Parathyroid adenoma (tissue), 2 donors: Measurements from ENCODE around the gene LIMK2.
A peak's percentile ranks its signal among the peaks of the same experiment; 100 is the strongest.

ENCODE experiments used
- H2AFZ ChIP-seq: fragments of 300-600 bp; sonication (generic); one replicate; pipeline ENCODE4 v1.7.0; 2017; ENCODE audit warnings: antibody characterized with exemption, mild to moderate bottlenecking
- H3K27ac ChIP-seq: fragments of 300-600 bp; sonication (generic); one replicate; pipeline ENCODE4 v1.7.0; 2017
- H3K27me3 ChIP-seq: fragments of 300-600 bp; sonication (generic); one replicate; pipeline ENCODE4 v1.7.0; 2017; ENCODE audit warnings: low read length; ENCODE audit not compliant: control insufficient read depth, insufficient read depth
- H3K36me3 ChIP-seq: fragments of 300-600 bp; sonication (generic); one replicate; pipeline ENCODE4 v1.7.0; 2017; ENCODE audit warnings: low read length; ENCODE audit not compliant: control insufficient read depth, insufficient read depth
- H3K4me1 ChIP-seq: fragments of 300-600 bp; sonication (generic); one replicate; pipeline ENCODE4 v1.7.0; 2017; ENCODE audit warnings: control low read depth
- H3K4me2 ChIP-seq: fragments of 300-600 bp; sonication (generic); one replicate; pipeline ENCODE4 v1.7.0; 2017; ENCODE audit warnings: low read length
- H3K4me3 ChIP-seq: fragments of 300-600 bp; sonication (generic); one replicate; pipeline ENCODE4 v1.7.0; 2017; ENCODE audit warnings: low read depth, low read length
- H3K79me2 ChIP-seq: fragments of 300-600 bp; sonication (generic); one replicate; pipeline ENCODE4 v1.7.0; 2017; ENCODE audit warnings: control low read depth
- H3K9ac ChIP-seq: fragments of 300-600 bp; sonication (generic); one replicate; pipeline ENCODE4 v1.7.0; 2017; ENCODE audit warnings: mild to moderate bottlenecking
- H3K9me3 ChIP-seq: fragments of 300-600 bp; sonication (generic); one replicate; pipeline ENCODE4 v1.7.0; 2017; ENCODE audit warnings: low read length; ENCODE audit not compliant: control insufficient read depth
- TF ChIP-seq, protein P1 (sequence below): fragments of 300-600 bp; sonication (generic); IDR thresholded peaks from one replicate; pipeline ENCODE4 v1.7.0; 2017; ENCODE audit warnings: antibody characterized with exemption, mild to moderate bottlenecking
- donor health status: primary hyperparathyroidism.

The LIMK2 gene

DNA sequence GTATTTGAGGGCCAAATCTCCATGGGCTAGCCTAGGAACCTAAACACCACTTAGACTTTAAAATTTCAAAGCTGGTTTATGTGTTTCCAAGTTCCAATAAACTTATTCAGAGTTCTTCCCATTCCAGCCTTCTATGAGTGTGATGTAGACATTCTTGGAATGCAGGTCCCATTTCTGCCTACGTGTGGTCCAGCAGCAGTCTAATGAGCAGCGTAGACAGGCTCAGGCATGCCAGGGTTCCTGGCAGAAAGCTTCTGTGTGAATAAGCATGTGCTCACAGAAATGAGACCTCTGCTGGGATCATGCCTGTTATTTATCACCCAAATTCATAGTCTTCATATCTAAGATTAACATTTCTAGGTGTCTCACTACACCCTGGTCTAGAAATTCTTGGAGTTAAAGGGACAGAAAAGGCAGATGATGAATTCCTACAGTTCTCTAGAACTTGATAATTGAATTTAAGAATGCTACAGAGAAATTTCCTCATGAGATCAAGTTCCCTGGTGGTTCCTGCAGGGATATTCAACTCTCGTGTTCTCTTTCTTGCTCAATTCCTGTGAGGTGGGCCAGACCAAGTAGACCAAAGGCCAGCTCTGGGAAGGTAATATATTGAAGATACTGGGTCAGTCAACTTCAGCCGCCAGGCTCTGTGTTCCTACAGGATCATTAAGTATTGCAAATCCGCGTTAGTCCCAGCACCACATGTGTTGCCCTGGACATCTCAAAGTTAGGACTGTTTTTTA lies 34.5 kb upstream of the LIMK2 start:
- TF ChIP-seq, protein P1, sequence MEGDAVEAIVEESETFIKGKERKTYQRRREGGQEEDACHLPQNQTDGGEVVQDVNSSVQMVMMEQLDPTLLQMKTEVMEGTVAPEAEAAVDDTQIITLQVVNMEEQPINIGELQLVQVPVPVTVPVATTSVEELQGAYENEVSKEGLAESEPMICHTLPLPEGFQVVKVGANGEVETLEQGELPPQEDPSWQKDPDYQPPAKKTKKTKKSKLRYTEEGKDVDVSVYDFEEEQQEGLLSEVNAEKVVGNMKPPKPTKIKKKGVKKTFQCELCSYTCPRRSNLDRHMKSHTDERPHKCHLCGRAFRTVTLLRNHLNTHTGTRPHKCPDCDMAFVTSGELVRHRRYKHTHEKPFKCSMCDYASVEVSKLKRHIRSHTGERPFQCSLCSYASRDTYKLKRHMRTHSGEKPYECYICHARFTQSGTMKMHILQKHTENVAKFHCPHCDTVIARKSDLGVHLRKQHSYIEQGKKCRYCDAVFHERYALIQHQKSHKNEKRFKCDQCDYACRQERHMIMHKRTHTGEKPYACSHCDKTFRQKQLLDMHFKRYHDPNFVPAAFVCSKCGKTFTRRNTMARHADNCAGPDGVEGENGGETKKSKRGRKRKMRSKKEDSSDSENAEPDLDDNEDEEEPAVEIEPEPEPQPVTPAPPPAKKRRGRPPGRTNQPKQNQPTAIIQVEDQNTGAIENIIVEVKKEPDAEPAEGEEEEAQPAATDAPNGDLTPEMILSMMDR = no peak
- no peaks in the 10 kb centered on the region for H3K36me3 ChIP-seq
- H3K9ac ChIP-seq = no peak overlapping the region
- no peaks in the 10 kb centered on the region for H3K9me3 ChIP-seq
- peaks cover 10% of the 10 kb centered on the region for H3K79me2 ChIP-seq
- H3K4me2 ChIP-seq = no peak overlapping the region
- H3K4me1 ChIP-seq = peaks cover 6% of the 10 kb centered on the region
- H2AFZ ChIP-seq = no peak overlapping the region
- no peaks in the 10 kb centered on the region for H3K27me3 ChIP-seq
- no peak overlapping the region for H3K4me3 ChIP-seq
- no peak overlapping the region for H3K27ac ChIP-seq

DNA sequence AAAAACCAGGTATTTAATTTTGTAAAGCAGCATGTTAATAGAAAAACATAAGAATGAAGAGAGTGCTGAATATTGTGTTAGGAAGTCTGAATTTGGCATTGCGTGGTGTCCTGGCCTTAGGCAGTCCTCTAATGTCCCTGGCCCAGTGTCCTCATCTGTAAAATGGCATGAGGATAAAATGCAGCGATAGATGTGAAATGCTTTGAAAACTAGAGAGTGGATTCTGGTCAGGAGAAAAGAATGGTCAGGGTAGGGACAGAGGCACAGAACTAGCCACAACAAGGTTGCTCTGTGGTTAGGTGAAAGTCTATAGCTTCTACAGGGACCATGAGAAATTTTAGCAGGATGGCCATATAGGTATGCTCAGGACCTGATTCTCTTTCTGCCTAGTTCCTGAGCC lies 33.2 kb upstream of the LIMK2 start:
- Histone ChIP-seq H3K4me1 (peaks cover 6% of the 10 kb centered on the region), H3K9ac (no peak overlapping the region), H3K79me2 (peaks cover 11% of the 10 kb centered on the region), H2AFZ (no peak overlapping the region), H3K27ac (no peak overlapping the region), H3K9me3 (no peaks in the 10 kb centered on the region), H3K4me3 (no peak overlapping the region), H3K36me3 (no peaks in the 10 kb centered on the region), H3K4me2 (no peak overlapping the region), H3K27me3 (no peaks in the 10 kb centered on the region)
- TF ChIP-seq, protein P1 = no peak

DNA sequence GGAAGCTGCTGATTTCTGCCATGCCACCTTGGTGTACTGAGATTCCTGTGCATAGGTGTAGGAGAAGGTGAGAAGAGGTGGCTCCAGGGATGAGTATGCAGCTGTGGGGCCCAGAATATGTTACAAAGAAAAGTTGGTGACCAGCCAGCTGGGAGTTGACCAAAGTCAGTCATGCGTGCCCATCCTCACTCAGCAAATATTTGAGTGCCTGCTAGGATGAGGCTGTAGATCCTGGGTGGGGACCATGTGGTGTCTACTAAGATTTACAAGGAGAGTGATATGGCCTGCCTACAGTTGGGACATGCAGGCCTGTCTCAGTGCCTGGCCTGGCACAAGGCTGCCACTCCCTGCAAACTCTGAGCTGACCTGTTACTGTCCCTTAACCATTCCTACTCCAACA lies 32.8 kb upstream of the LIMK2 start:
- no peak overlapping the region for H2AFZ ChIP-seq
- peaks cover 6% of the 10 kb centered on the region for H3K4me1 ChIP-seq
- no peaks in the 10 kb centered on the region for H3K9me3 ChIP-seq
- H3K4me2 ChIP-seq = peak overlapping the region; percentile 28
- no peaks in the 10 kb centered on the region for H3K27me3 ChIP-seq
- H3K79me2 ChIP-seq = peaks cover 9% of the 10 kb centered on the region
- H3K36me3 ChIP-seq = no peaks in the 10 kb centered on the region
- H3K9ac ChIP-seq = no peak overlapping the region
- TF ChIP-seq, protein P1 = no peak
- no peak overlapping the region for H3K4me3 ChIP-seq
- H3K27ac ChIP-seq = peak overlapping the region; percentile 43

DNA sequence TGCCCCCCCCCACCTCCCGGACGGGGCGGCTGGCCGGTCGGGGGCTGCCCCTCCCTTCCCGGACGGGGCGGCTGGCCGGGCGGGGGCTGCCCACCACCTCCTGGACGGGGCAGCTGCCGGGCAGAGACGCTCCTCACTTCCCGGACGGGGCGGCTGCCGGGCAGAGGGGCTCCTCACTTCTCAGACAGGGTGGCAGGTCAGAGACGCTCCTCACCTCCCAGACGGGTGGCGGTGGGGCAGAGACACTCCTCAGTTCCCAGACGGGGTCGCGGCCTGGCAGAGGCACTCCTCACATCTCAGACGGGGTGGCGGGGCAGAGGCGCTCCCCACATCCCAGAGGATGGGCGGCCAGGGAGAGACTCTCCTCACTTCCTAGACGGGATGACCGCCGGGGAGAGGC lies 28.1 kb upstream of the LIMK2 start:
- Histone ChIP-seq H2AFZ (no peak overlapping the region), H3K4me2 (no peak overlapping the region), H3K4me1 (peaks cover 6% of the 10 kb centered on the region), H3K36me3 (no peaks in the 10 kb centered on the region), H3K27ac (no peak overlapping the region), H3K9ac (no peak overlapping the region), H3K27me3 (no peaks in the 10 kb centered on the region), H3K79me2 (peaks cover 11% of the 10 kb centered on the region), H3K9me3 (no peaks in the 10 kb centered on the region), H3K4me3 (no peak overlapping the region)
- TF ChIP-seq, protein P1 = no peak

DNA sequence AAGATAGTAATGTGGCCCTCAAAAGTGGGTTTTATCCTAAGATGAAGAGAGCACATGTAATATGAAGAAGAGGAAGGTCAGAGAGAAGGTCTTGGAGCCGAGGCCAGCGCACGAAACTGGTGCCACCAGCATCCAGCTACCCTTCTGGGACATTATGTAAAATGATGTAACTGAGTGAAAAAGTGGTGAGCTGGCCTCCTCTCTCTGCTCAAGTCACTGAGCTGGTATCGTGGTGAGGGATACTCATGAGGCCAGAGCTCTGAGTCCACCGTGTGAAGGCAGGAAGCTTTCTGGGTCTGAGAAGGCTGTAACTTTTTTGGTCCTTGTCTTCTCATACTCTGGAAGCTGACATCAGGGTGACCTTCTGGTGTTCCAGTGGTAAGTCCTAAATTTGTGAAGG lies 27.0 kb upstream of the LIMK2 start:
- no peaks in the 10 kb centered on the region for H3K36me3 ChIP-seq

More for the DNA sequence above, 27.0 kb upstream of the LIMK2 start:
- Histone ChIP-seq H2AFZ (no peak overlapping the region), H3K4me1 (no peaks in the 10 kb centered on the region), H3K4me3 (no peak overlapping the region), H3K4me2 (no peak overlapping the region), H3K27ac (no peak overlapping the region), H3K9me3 (no peaks in the 10 kb centered on the region), H3K27me3 (no peaks in the 10 kb centered on the region), H3K9ac (no peak overlapping the region), H3K79me2 (peaks cover 11% of the 10 kb centered on the region)
- TF ChIP-seq, protein P1 = no peak
